Hepatic stellate cell (primary cell): Measurements from ENCODE around the gene CXCR6.

Experiments used
- DNase-seq: peaks from one replicate; pipeline ENCODE4 v3.0.0; 2011; ENCODE audit warnings: low spot score

CXCR6 gene

GRCh38 chr3:45948311-45948781, 5.1 kb downstream of the CXCR6 start:
- no peak for DNase-seq

DNA sequence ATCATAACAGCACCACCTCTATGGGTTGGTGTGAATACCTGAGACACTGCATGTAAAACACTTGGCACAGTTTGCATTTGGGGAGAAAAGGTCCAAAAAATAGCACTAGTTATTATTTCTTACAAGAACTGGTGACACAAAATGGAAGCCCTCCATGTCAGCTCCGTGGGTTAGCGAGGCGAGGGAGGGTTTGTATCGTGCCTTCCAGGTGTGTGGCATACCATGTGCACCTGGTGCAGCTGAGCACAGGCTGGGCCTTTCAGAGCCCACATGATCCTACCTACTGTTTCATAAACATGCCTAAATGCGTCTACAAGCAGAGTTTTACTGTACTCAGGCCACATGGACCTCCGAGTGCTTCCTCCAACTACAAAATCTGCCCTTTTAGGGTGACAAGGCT, 5.6 kb downstream of the CXCR6 start:
- DNase-seq, result no peak

- DNase-seq, result no peak
Observed at GRCh38 chr3:45949432-45949831, 6.2 kb downstream of the CXCR6 start.

DNA sequence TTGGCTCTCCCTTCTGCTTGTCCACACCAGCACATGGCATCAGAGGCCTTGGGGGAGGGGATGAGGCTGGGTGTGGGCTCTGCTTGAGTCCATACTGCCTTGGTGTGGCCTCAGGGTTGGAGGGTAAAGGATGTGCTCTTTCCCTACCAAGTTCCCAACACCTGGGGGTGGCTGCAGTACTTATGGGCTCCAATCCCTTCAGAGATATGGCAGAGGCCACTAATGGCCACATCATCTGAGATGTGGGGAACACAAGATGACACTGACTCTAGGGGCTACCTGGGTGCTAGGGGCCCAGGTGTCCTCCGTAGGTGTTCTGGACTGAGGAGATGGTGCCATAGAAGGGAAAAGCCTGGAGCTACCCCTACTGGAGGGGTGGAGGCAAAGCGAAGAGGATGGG, 6.9 kb downstream of the CXCR6 start:
- DNase-seq, result no peak

- DNase-seq, result no peak
Observed at GRCh38 chr3:45950686-45951600, 7.7 kb downstream of the CXCR6 start.

DNA sequence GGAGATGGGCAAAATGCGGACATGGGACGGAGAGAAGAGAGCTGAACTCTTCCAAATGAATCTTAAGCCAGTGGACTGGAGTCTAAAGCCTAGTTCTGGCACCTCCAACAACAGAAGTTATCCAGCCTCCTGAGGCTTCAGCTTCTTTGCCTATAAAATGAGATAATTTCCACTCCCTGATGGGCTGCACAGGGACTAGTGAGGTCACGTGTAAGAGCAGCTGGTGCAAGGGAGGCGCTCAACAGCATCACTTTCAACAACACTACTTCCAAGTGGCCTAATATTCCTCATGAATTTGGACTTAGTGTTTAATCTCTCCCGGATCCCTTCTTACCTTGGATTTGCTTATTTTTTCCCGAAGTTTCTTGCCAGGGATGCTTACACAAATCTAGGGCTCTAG, 8.7 kb downstream of the CXCR6 start:
- DNase-seq, result no peak

DNA sequence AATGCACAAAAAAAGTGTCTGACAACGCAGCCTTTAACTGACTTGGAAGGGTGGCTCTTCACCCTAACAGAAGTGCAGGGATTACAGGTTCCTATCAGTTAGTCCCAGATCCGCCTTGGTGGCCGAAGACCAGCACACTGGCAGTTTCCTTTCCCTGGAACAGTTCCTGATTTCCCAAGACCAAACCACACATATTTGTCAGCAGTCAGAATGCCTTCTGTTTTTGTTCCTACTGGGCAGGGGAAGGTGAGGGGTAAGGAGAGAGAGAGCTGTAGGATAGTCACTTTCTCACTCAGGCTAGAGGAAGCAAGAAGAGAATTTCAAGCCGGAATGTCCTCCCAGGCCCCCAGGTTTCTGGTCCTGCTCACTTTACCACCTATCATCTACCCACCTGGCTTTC, 9.2 kb downstream of the CXCR6 start:
- DNase-seq, result no peak

- DNase-seq, result no peak
Observed at GRCh38 chr3:45953536-45953935, 10.3 kb downstream of the CXCR6 start.

DNA sequence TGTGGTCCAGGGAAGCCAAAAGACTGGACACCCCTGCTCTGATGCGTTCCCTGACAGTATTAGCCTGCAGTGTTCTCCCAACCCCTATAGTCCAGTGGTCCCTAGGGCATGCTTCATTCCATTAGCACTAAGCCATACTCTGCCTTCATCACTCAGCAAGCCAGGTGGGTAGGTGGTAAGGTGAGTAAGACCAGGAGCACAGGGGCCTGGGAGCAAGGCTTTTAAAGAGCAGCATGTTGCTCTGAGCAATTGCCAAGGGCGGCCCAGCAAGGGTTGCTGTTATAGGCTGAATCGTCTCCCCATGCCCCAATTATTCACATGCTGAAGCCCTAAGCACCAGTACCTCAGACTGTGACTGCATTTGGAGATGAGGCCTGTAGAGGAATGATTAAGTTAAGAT, 11.0 kb downstream of the CXCR6 start:
- no peak for DNase-seq

GRCh38 chr3:45955017-45955647, 11.9 kb downstream of the CXCR6 start:
- no peak for DNase-seq

GRCh38 chr3:45955706-45956105, 12.4 kb downstream of the CXCR6 start:
- no peak for DNase-seq

GRCh38 chr3:45957586-45957985, 14.3 kb downstream of the CXCR6 start:
- no peak for DNase-seq

DNA sequence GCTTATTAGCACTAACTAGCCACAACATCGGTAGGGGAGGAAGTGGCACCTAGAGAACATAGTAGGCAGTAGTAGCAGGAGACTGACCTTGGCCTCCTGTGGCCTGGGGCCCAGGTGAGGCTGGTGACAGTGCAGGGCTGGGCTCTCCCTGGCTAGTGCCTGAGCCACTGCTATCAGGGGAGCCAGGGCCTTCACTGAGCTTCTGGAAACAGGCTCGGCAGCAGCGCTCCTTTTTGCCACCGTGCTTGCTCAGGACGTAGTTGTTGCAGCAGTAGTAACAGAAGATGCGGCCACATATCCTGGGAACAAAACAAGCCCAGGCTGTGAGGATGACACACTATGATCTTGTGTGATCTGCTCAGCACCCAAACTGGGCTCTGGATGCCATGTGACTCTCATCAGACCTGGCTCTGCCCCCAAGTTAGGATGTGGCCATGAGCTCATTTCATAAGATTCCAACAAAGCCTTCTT, 15.1 kb downstream of the CXCR6 start:
- DNase-seq, result no peak

DNA sequence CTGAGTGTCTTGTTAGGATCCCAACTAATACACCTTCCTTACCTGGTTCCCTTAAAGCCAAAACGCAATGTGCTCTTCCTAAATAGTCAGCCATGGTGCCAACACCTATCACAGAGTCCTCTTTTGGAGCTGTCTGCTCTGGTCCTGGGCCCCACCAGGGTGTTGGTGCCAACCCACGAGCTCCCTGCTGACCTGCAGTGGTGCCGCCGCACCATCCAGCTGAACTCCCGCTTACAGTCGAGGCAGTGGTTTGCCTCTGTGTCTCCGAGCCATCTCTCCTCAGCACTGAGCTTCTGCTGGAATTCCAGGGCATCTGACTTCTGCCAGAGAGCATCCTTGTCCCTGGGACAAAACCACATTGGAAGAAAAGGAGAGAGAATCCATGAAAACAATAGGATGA, 15.9 kb downstream of the CXCR6 start:
- DNase-seq, result no peak

GRCh38 chr3:45960289-45960688, 17.0 kb downstream of the CXCR6 start:
- no peak for DNase-seq

DNA sequence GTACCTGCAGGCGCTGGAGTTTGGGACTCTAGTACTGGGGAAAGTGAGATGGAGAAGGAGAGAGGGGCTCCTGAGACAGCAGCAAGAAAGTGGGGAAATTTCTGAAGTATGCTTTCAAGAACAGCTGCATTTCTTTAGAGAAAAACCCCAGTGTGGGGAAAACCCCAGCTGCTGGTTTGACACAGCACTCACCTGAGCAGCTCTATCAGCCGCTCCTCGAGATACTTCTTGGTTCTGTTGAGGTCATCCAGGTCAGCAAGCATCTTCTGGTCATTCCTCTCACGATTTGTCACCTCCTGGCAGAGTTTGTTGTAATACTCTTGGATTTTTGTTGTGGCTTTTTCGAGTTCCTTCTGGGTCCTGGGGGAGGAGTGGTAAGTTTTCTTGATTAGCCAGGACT, 18.8 kb downstream of the CXCR6 start:
- no peak for DNase-seq

DNA sequence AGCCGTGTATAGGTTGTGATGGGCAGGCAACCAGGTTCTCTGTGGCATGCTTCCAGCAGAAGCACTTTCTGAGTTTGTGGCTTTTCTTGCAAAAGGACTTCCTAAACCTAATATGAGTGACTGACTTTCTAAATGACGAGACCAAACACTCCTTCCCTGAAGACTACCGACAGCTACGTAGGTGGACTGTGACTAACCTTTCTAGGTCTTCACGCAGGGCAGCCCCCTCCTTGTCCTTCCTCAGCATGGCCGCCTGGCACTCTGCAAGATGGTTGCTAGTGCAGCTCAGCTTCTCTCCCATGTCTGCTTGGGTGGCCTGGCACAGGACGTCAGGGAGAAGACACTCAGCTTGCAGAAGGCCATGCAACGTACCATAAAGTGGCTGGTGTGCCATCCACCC, 20.9 kb downstream of the CXCR6 start:
- DNase-seq, result no peak

- DNase-seq, result no peak
Observed at GRCh38 chr3:45965253-45965652, 22.0 kb downstream of the CXCR6 start.

- no peak for DNase-seq
Observed at GRCh38 chr3:45965653-45966052, 22.4 kb downstream of the CXCR6 start.

- DNase-seq, result no peak
Observed at GRCh38 chr3:45966371-45966791, 23.1 kb downstream of the CXCR6 start.

GRCh38 chr3:45966950-45967640, 23.8 kb downstream of the CXCR6 start:
- DNase-seq, result no peak

DNA sequence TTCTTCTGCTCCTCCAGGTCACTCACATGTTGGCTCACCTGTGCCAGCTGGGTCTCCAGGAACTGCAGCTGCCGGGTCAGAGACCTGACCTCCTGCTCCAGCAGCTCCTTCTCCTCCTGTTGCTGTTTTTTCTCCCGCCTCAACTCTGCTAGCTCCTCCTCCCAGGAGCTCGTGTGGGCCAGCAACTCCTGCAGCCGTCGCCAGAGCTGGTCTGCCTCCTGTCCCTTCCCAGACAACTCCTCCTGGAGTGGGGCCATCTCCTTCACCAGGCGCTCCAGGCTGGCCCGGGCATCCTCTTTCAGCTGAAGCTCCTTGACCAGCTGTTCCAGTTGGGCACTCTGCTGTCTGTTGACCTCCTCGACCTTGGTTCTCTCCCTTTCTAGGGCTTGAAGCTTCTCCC, 24.5 kb downstream of the CXCR6 start:
- DNase-seq, result no peak

GRCh38 chr3:45968149-45968548, 24.9 kb downstream of the CXCR6 start:
- DNase-seq, result no peak
